HL-60 (cell line): ENCODE data around the gene PAPPA2.

Experiments used
- CTCF ChIP-seq: IDR thresholded peaks from one replicate; pipeline ENCODE4 v1.5.1; 2011; ENCODE audit warnings: low read length, control low read depth, inconsistent platforms; ENCODE audit not compliant: insufficient read depth
- GABPA ChIP-seq: IDR thresholded peaks from 2 replicates; pipeline ENCODE4 v1.6.1; 2012; ENCODE audit warnings: low read depth
- POLR2AphosphoS5 ChIP-seq: IDR thresholded peaks from 2 replicates; pipeline ENCODE4 v1.6.1; 2012; ENCODE audit warnings: low read depth
- REST ChIP-seq: IDR thresholded peaks from 2 replicates; pipeline ENCODE4 v1.6.1; 2012; ENCODE audit warnings: low read depth; ENCODE audit not compliant: insufficient replicate concordance

DNA sequence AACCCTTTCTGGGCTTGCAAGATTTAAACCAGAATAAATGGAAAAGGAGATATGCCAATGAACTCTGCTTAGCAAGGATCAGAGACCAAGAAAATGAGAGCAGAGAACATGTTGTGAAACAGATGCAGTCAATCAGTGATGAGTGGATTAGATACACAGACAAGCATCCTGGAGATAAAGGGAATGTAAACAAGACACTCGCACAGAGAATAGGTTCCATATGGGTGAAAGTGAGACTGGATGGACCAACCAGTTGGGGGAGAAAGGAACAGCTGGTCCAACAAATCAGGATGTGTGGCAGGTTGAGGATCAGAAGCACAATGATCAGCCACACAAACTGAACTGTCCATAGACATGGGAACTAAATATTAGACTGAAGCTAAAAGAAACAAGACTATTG lies 363.3 kb downstream of the PAPPA2 start:
- TF ChIP-seq CTCF (no peak), POLR2AphosphoS5 (no peak), GABPA (no peak), REST (no peak)
